Progenitor cell of endocrine pancreas (in vitro differentiated cells): Measurements from ENCODE around the gene SDC4. TPM values are rescaled to one million over a fixed set of nuclear protein-coding genes. Genes with fewer than 3 reads are reported as not detected.

Source experiments
- DNase-seq: peaks from one replicate; pipeline ENCODE4 v3.0.0; 2021; ENCODE audit warnings: low spot score; ENCODE audit not compliant: unreplicated experiment
- H3K27ac Mint-ChIP-seq: 2 replicates; pipeline ENCODE4 v1.8.0; 2021; ENCODE audit warnings: mild to moderate bottlenecking, moderate library complexity, mixed read lengths
- H3K27me3 Mint-ChIP-seq: 2 replicates; pipeline ENCODE4 v1.8.0; 2021; ENCODE audit warnings: mixed read lengths
- H3K36me3 Mint-ChIP-seq: 2 replicates; pipeline ENCODE4 v1.8.0; 2022; ENCODE audit warnings: mixed read lengths; ENCODE audit not compliant: insufficient read depth
- H3K4me1 Mint-ChIP-seq: 2 replicates; pipeline ENCODE4 v1.8.0; 2021; ENCODE audit warnings: low read depth, mixed read lengths
- H3K4me3 Mint-ChIP-seq: 2 replicates; pipeline ENCODE4 v1.8.0; 2021; ENCODE audit warnings: low read depth, mild to moderate bottlenecking, moderate library complexity, mixed read lengths
- H3K9me3 Mint-ChIP-seq: 2 replicates; pipeline ENCODE4 v1.8.0; 2021; ENCODE audit warnings: low read depth, mixed read lengths
- CTCF ChIP-seq: fragments of 200-600 bp; sonication (generic); IDR thresholded peaks from one replicate; pipeline ENCODE4 v1.5.0; 2021; ENCODE audit warnings: antibody characterized with exemption, mild to moderate bottlenecking; ENCODE audit not compliant: unreplicated experiment
- long read RNA-seq: library from polyadenylated mRNA; unstranded; transcript quantifications from one replicate; pipeline ENCODE4 v2.0.0, GENCODE V29; 2020
- total RNA-seq: library from RNA; stranded (reverse); gene quantifications from 2 replicates; pipeline ENCODE4 v1.2.1, GENCODE V29; 2021

Gene SDC4
- 112 and 121 TPM in 2 replicates for total RNA-seq
- long read RNA-seq, transcript SDC4-201 (5 exons, 2,613 nt) = major isoform, 147 of 175 reads
- long read RNA-seq, partial matches to known transcripts = 21 of 175 reads
- long read RNA-seq, other reads (novel, unspliced or antisense) = 7 of 175 reads

- peaks cover 44% of the 10 kb centered on the region for H3K4me1 Mint-ChIP-seq
- H3K27me3 Mint-ChIP-seq = no peaks in the 10 kb centered on the region
- DNase-seq = peak; percentile 49
- H3K27ac Mint-ChIP-seq = peak within 1 kb of the TSS; percentile 87
- no peaks in the 10 kb centered on the region for H3K9me3 Mint-ChIP-seq
- peak within 1 kb of the TSS; percentile 95 for H3K4me3 Mint-ChIP-seq
- no peaks in the 10 kb centered on the region for H3K36me3 Mint-ChIP-seq
- no peak for TF ChIP-seq CTCF
Measured at GRCh38 chr20:45347936-45348778, at the start of gene SDC4. TSS of gene SDC4 (minus strand) at chr20:45348424. CDS start at chr20:45348384, 40 bp downstream.

- no peaks in the 10 kb centered on the region for H3K27me3 Mint-ChIP-seq
- H3K9me3 Mint-ChIP-seq = peaks cover 17% of the 10 kb centered on the region
- DNase-seq = no peak
- H3K36me3 Mint-ChIP-seq = peaks cover 12% of the 10 kb centered on the region
- no peaks in the 10 kb centered on the region for H3K4me1 Mint-ChIP-seq
- H3K27ac Mint-ChIP-seq = no peak overlapping the region
- no peak for TF ChIP-seq CTCF
- no peak overlapping the region for H3K4me3 Mint-ChIP-seq
Measured at GRCh38 chr20:45395114-45395415, 46.8 kb upstream of the SDC4 start.

- Mint-ChIP-seq H3K4me1 (no peaks in the 10 kb centered on the region), H3K27me3 (no peaks in the 10 kb centered on the region), H3K36me3 (peaks cover 6% of the 10 kb centered on the region), H3K27ac (no peak overlapping the region), H3K4me3 (no peak overlapping the region), H3K9me3 (peaks cover 11% of the 10 kb centered on the region)
- no peak for TF ChIP-seq CTCF
- DNase-seq = no peak
Measured at GRCh38 chr20:45394221-45395113, 46.2 kb upstream of the SDC4 start.

- TF ChIP-seq CTCF = no peak
- Mint-ChIP-seq H3K27ac (no peak overlapping the region), H3K27me3 (no peaks in the 10 kb centered on the region), H3K4me1 (no peaks in the 10 kb centered on the region), H3K9me3 (no peaks in the 10 kb centered on the region), H3K4me3 (no peak overlapping the region), H3K36me3 (peaks cover 1% of the 10 kb centered on the region)
- no peak for DNase-seq
Measured at GRCh38 chr20:45392733-45393132, 44.5 kb upstream of the SDC4 start.

- no peaks in the 10 kb centered on the region for H3K4me1 Mint-ChIP-seq
- no peaks in the 10 kb centered on the region for H3K27me3 Mint-ChIP-seq
- peaks cover 8% of the 10 kb centered on the region for H3K9me3 Mint-ChIP-seq
- H3K36me3 Mint-ChIP-seq = peaks cover 5% of the 10 kb centered on the region
- no peak for DNase-seq
- H3K4me3 Mint-ChIP-seq = no peak overlapping the region
- no peak for TF ChIP-seq CTCF
- H3K27ac Mint-ChIP-seq = peak overlapping the region; percentile 40
Measured at GRCh38 chr20:45391559-45391958, 43.3 kb upstream of the SDC4 start.
